ENCODE measurements around the gene CSF2.
A peak's percentile ranks its signal among the peaks of the same experiment; 100 is the strongest.

The CSF2 gene

DNA sequence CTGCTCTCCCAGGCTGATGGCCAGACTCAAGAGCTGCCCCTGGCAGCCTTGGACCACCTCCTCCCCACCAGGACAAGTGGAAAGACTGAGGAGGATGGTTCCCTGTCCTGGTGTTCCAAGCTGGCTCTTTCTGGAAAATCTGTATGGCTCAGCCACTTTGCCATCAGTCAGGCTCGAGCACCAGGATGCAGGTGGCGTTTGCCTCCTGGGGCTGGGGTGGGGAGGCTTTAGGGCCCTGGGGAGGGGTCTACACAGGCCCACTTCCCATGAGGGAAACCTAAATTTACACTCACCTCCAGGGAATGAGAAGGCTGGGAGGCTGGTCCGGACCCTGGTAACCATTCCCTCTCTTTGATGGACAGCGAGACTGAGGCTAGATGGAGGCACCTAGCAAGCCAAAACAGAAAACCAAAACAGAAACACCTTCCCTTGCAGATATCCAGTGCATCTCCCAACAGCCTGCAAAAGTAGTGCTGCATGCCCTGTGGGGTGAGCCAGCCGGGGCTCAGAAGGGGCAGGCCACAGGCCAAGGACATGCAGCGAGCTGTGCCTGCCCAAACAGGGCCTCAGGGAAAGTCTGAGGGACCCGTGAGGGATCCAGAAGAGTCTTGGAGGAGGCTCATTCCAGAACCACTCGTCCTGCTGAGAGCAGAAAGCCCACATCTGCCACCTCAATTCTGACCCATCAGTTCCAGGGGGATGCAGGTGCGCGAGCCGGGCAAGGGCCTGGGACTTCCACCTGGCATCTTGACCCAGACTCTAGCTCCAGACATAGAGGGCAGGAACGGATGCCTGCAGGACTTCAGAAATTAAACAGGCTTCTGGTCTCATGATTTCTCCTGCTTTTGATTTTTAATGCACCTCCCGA lies 5.4 kb upstream of the CSF2 start:
- DNase-seq (ENCODE audit: low spot score), result no peak

DNA sequence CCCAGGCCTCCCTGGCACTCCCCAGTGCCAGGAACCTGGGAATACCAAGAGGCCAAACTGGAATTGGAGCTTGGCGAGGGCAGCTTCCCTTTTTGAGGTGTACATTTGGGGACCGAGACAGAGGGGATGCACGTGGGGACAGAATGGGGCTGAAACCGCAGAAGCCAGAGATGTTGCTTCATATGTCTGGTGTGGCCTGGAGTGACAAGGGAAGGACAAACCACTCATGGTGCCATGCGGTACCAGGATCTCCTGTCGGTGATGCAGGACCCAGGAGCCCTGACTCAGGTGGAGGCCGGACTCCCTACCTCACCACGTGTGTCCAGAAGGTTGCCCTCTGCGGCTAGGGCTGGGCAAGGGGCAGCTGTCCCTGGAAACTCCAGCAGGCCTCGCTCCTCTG lies 4.0 kb upstream of the CSF2 start:
- DNase-seq (ENCODE audit: low spot score), result no peak

GRCh38 chr5:132069994-132070393 lies 3.6 kb upstream of the CSF2 start:
- no peak for DNase-seq (ENCODE audit: low spot score)

DNA sequence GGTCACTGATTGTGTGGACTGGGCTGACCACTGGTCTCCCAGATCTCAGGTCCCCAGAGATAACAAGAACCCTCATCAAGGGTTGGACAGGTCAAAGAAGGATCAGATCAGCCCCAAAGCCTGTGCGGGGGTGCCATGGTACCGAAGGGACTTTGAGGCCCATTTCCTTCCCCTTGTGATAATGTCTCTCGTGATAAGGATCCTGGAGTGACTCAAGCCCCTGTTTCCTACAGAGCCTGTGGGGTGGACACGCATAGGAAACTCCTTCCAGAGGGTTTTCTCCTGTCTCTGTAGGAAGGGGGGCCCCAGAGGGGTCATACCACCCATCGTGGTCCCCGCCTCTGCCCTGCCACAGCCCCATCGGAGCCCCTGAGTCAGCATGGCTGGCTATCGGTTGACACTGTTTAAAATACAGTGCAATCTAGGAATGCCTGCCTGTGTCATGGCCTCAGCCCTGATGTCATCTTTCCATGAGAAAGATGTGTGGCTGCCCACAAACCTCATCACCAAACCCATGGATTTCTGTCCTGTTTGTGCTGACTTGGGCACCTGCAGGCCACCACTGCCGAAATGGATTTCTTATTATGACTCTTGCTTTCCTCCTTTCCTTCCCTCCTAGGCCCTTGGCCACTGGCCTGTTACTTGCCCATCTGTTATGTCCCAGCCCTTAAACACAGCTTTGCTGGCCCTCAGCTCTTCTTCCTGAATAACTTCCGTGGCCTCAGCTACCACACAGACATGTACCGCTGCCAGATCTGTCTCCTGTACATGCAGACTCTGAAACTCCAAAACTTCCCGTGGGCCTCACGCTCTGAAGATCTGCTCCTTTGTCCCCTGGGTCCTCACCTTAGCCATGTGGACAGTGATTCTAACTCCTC lies 2.9 kb upstream of the CSF2 start:
- DNase-seq (ENCODE audit: low spot score), result peak; percentile 73

GRCh38 chr5:132071338-132071707 lies 2.3 kb upstream of the CSF2 start:
- no peak for DNase-seq (ENCODE audit: low spot score)

GRCh38 chr5:132072070-132072469 lies 1.5 kb upstream of the CSF2 start:
- DNase-seq (ENCODE audit: low spot score), result no peak

- no peak for DNase-seq (ENCODE audit: low spot score)
These were observed 1.1 kb upstream of the CSF2 start for GRCh38 chr5:132072528-132072927.

- DNase-seq (ENCODE audit: low spot score), result no peak
These were observed 642 bp downstream of the CSF2 start for GRCh38 chr5:132074091-132074771.

DNA sequence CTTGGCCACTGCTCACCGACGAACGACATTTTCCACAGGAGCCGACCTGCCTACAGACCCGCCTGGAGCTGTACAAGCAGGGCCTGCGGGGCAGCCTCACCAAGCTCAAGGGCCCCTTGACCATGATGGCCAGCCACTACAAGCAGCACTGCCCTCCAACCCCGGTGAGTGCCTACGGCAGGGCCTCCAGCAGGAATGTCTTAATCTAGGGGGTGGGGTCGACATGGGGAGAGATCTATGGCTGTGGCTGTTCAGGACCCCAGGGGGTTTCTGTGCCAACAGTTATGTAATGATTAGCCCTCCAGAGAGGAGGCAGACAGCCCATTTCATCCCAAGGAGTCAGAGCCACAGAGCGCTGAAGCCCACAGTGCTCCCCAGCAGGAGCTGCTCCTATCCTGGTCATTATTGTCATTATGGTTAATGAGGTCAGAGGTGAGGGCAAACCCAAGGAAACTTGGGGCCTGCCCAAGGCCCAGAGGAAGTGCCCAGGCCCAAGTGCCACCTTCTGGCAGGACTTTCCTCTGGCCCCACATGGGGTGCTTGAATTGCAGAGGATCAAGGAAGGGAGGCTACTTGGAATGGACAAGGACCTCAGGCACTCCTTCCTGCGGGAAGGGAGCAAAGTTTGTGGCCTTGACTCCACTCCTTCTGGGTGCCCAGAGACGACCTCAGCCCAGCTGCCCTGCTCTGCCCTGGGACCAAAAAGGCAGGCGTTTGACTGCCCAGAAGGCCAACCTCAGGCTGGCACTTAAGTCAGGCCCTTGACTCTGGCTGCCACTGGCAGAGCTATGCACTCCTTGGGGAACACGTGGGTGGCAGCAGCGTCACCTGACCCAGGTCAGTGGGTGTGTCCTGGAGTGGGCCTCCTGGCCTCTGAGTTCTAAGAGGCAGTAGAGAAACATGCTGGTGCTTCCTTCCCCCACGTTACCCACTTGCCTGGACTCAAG lies 1.5 kb downstream of the CSF2 start:
- no peak for DNase-seq (ENCODE audit: low spot score)

- DNase-seq (ENCODE audit: low spot score), result no peak
These were observed 2.1 kb downstream of the CSF2 start for GRCh38 chr5:132075719-132076077.

DNA sequence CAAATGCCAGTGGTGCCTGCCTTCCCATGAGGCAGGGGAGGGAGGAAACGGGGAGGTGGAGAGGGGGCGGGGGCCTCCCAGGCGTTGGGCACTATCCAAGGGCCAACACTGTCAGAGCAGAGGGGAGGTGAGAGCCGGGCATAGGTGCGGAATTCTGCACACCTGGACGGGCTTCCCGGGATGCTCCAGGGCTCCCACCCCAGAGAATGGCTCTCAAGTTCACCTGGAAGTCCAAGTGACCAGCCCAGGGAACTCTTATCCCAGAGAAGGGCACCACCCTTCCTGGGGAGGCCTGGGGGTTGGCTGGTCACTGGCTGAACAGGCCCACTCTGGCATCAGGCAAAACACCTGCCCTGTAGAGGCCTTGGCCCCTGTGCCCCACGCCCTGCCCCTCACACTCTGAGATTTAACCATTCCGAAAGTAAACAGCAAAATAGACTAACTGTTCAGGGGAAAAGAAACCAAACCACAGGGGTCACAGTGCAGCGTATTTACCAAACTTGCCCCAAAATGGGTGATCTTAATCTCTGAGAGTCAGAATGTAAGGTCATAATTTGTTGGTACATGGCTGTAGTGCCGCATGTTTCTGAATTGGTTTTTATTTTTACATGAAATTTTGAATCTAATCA lies 2.7 kb downstream of the CSF2 start:
- DNase-seq (ENCODE audit: low spot score), result no peak

- DNase-seq (ENCODE audit: low spot score), result no peak
These were observed 3.4 kb downstream of the CSF2 start for GRCh38 chr5:132076983-132077382.

GRCh38 chr5:132079081-132079480 lies 5.5 kb downstream of the CSF2 start:
- DNase-seq (ENCODE audit: low spot score), result no peak

GRCh38 chr5:132079619-132080018 lies 6.0 kb downstream of the CSF2 start:
- DNase-seq (ENCODE audit: low spot score), result no peak

GRCh38 chr5:132080595-132080994 lies 7.0 kb downstream of the CSF2 start:
- DNase-seq (ENCODE audit: low spot score), result no peak

DNA sequence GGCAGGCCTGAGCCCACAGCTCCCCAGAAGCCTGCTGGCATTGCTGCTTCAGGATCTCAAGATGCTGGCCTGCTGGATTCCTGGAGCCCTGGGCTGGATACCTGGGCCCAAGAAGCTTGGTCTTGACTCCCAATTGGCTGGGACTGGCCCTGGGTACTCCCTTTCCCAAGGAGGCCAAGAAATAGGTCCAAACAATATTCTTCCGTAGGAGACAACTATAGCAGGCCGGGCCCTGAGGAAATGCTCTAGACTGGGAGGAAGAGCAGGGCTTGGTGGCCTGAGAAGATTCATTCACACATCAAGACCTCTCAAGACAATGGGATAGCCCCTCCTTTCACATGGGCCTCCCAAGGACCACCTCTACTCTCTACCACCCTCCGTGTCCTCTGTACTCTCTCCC lies 7.9 kb downstream of the CSF2 start:
- DNase-seq (ENCODE audit: low spot score), result no peak

- DNase-seq (ENCODE audit: low spot score), result no peak
These were observed 8.9 kb downstream of the CSF2 start for GRCh38 chr5:132082329-132083023.

DNA sequence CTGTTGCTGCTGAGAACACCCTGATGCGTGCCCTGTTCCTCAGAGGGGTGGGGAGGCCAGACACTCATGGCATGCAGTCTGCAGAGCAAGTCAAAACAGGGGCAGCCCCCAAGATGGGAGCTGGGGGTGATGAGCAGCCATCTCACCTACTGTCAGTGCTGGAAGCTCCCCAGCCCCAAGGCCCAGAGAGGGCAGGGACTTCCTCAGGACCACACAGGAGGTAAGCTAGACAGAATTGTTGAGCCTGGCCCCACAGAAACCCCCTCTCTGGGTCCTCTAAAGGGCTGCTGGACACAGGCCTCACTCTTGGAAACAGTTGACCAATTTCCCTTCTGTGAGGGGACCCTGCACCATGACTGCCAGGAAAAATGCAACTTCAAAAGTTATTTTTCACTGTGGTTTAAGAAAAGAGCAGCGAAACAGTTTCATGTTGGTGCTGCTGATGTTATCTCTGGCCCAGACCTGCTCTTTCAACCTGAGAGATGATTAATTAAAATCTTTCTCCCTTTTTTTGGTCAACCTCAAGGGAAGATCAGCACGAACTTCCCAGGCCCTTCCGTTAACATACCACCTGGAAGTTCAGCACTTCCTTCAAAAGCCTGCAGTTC lies 9.6 kb downstream of the CSF2 start:
- no peak for DNase-seq (ENCODE audit: low spot score)

DNA sequence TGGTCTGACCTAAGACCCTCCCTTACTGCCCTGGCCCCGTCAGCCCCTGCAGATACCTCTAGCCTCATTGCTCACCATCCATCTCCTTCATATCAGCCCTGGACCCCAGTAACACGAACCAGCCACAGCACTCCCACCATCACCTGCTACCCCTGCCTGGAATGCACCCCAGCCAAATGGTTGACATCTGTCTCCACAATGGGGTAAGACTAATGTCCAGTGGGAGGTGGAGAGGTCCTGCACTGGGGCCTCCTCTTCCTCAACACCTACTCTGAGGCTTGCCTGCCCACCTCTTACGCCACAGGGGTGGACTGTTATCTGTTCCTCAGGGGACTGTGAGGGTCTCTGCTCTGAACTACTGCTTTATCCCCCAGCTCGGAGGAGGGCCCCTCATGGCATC lies 12.1 kb downstream of the CSF2 start:
- DNase-seq (ENCODE audit: low spot score), result no peak

GRCh38 chr5:132086277-132086794 lies 12.7 kb downstream of the CSF2 start:
- DNase-seq (ENCODE audit: low spot score), result peak; percentile 75

Data from AG08396 (cell line).